Fibroblast of skin of left biceps (primary cell): Measurements from ENCODE around the gene RPL13A.
"Not testable (repeated sequence)": the region's sequence is repeated elsewhere in the genome, so short reads cannot be mapped to it uniquely, and the experiment has no call there.

ENCODE experiments used
- DNase-seq, 2 experiments: peaks; one replicate each; pipeline ENCODE4 v3.0.0-alpha.2; 2013; ENCODE audit warnings: low read depth in 2 of 2

RPL13A gene

DNA sequence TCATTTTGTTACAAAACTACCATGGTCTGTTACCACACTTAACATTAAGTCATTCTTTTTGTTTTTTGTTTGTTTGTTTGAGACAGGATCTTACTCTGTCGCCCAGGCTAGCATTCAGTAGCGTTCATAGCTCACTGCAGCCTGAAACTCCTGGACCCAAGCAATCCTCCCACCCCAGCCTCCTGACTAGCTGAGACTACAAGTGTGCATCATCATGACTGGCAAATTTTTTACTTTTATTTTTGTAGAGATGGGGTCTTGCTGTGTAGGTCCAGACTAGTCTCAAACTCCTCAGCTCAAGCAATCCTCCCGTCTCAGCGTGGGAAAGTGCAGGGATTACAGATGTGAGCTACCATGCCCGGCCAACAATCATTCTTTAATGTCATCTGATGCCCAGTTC lies 31.1 kb upstream of the RPL13A start:
- no peak for DNase-seq

DNA sequence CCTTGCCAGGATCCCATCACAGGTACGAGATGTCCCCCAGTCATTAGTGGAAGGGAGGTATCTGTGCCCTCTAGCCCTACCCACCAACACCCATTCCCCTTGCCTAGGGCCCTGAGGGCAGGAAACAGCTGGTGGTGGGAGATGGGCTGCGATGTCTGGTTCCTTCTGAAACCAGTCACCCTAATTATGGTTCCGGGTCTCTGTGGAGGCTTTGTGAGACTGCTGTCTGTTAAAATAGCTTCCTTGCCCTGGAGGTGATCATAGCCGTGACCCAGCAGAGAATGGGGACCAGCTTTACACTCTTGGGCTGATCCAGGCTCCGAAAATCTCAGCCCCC lies 28.9 kb upstream of the RPL13A start:
- DNase-seq = no peak

DNA sequence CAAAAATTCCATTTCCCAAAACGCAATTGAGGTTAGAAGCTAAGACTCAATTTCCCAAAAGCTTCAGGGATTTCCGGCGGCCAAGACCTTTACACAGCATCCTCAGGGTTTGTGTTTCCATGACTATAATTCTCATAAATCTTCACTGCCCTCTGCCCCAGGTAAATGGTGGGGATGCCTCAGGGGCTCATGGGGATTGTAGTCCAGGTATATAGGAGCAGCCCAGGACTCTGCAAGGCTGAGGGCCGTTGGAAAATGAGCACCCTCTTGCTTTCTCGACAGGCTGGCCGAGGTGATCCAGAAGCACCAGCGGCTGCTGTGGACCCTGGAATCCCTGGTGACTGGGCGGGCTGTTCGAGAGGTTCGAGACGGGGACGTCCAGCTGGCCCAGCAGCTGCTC lies 28.0 kb upstream of the RPL13A start:
- no peak for DNase-seq

DNA sequence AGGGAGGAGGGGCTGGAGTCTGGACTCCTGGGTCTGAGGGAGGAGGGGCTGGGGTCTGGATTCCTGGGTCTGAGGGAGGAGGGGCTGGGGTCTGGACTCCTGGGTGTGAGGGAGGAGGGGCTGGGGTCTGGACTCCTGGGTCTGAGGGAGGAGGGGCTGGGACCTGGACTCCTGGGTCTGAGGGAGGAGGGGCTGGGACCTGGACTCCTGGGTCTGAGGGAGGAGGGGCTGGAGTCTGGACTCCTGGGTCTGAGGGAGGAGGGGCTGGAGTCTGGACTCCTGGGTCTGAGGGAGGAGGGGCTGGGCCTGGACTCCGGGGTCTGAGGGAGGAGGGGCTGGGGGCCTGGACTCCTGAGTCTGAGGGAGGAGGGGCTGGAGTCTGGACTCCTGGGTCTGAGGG lies 26.3 kb upstream of the RPL13A start:
- not testable (repeated sequence) for DNase-seq

DNA sequence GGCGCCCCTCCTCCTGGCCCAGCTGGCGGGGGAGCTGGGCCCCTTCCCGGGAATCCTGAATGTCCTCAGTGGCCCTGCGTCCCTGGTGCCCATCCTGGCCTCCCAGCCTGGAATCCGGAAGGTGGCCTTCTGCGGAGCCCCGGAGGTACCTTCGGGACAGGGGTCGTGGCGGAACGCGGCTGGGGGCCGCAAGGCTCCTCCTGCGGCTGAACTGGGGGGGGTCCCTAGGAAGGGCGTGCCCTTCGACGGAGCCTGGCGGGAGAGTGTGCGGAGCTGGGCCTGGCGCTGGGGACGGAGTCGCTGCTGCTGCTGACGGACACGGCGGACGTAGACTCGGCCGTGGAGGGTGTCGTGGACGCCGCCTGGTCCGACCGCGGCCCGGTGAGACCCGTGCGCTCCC lies 25.8 kb upstream of the RPL13A start:
- no peak for DNase-seq

DNA sequence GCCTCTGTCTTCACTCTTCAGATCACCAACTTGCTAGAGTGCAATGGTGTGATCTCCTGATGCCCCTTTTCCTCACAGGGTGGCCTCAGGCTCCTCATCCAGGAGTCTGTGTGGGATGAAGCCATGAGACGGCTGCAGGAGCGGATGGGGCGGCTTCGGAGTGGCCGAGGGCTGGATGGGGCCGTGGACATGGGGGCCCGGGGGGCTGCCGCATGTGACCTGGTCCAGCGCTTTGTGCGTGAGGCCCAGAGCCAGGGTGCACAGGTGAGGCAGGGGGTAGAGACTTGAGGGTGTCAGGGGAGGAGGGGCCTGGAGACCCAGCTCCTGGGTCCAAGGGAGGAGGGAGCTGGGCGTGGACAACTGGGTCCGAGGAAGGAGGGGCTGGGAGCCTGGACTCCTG lies 24.9 kb upstream of the RPL13A start:
- DNase-seq = no peak

DNA sequence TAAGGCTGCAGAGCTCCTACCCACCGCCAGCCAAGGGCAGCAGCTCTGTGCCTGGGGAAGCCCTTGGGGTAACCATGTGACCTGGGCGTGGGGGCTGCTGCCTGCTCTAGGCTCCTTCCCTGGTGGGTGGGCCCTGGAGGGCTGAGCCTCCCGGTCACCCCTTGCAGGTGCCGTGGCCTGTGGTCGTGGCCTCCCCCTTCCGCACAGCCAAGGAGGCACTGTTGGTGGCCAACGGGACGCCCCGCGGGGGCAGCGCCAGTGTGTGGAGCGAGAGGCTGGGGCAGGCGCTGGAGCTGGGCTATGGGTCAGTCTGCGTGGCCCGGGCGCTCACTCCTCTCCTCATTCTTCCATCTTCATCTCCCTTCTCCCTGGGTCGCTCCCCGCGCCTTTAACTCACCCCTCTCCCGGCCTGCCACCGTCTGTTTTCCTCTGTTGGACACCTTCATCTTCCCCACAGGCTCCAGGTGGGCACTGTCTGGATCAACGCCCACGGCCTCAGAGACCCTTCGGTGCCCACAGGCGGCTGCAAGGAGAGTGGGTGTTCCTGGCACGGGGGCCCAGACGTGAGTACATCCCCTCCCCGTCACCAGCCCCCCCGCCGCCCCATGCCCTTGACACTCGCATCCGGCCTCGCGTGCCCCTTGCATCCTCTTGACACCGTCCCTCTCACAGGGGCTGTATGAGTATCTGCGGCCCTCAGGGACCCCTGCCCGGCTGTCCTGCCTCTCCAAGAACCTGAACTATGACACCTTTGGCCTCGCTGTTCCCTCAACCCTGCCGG lies 23.3 kb upstream of the RPL13A start:
- DNase-seq = no peak

DNA sequence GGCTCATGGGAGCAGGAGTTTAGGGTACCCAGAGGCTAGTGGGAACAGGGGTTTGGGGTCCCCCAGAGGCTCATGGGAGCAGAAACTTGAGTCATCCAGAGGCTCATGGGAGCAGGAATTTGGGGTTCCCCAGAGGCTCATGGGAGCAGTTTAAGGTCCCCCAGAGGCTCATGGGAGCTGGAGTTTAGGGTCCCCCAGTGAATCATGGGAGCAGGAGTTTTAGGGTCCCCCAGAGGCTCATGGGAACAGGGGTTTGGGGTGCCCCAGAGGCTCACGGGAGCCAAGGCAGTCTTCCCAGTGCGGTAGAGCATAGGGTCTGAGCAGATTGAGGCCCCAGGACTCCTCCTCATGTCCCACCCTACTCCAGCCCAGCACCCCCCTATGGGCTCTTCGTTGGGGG lies 22.0 kb upstream of the RPL13A start:
- no peak for DNase-seq

DNA sequence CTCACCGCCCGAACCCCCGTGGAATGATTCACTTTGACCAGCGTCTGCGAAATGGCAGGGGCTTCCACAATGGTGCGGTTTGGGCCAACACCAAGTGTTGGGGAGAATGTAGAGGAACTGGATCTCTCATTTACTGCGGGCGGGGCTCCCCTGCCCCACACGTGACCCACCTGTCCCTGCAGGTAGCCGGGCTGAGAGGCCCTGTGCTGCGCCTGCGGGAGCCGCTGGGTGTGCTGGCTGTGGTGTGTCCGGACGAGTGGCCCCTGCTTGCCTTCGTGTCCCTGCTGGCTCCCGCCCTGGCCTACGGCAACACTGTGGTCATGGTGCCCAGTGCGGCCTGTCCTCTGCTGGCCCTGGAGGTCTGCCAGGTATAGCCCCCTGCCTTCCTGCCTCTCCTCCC lies 19.2 kb upstream of the RPL13A start:
- DNase-seq = no peak

DNA sequence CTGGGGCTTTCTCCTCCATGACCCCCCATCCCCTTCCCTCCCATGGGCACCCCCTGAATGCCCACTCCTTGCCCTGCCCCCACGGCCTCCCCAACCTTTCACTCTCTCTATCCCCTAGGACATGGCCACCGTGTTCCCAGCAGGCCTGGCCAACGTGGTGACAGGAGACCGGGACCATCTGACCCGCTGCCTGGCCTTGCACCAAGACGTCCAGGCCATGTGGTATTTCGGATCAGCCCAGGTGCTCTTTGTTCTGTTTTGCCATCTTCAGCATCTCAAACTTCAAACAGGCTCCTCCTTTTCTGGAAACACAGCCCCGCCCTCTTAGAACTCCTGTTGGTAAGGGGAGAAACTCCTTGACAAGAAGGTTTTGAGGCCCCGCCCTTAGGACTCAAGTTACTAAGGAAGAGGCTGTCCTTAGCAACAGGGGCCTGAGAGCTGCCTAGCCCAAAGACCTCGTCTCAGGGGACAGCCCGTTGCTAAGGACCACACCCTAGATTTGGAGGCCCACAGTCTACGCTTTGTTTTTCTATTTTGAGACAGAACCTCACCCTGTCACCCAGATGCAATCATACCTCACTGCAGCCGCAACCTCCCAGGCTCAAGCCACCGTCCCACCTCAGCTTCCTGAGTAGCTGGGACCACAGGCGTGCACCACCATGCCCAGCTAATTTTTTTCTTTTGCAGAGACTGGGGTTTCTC lies 18.5 kb upstream of the RPL13A start:
- no peak for DNase-seq

DNA sequence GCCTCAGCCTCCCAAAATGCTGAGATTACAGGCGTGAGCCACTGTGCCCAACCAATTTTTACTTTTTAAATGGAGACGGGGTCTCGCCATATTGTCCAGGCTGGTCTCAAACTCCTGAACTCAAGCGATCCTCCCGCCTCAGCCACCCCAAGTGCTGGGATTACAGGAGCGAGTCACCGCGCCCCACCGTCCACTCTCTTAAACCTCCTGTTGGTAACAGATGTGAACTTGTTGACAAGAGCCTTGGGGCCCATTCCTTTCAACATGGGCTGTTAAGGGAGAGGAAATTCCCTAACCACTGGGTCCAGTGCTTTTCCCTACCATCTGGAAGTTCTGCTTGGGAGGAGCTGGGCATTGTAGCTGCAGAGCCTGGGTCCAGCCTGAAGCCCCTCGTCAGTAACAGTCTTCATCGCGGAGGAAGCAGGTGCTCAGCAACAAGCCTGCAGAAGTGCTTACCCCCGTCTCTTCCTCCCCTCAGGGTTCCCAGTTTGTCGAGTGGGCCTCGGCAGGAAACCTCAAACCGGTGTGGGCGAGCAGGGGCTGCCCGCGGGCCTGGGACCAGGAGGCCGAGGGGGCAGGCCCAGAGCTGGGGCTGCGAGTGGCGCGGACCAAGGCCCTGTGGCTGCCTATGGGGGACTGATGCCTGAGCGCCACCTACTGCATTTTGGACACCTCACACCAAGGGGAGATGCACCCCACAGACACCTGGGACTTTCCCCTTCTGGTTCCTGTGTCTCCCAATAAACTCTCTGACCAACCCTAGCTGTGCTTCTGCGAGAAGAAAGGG lies 17.4 kb upstream of the RPL13A start:
- DNase-seq = no peak

DNA sequence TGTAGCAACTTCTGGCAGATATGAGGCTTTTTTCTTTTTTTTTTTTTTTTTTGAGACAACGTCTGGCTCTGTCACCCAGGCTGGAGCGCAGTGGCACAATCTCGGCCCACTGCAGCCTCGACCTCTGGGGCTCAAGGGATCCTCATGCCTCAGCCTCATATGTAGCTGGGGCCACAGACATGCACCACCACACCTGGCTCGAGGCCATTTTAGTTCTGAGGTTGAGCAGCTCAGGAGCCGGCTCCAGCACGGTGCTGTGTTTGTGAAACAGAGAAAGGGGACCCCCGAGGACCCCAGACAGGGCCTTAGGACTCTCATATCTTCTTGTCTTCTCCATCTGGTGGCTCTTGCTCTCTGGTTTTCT lies 16.8 kb upstream of the RPL13A start:
- no peak for DNase-seq

DNA sequence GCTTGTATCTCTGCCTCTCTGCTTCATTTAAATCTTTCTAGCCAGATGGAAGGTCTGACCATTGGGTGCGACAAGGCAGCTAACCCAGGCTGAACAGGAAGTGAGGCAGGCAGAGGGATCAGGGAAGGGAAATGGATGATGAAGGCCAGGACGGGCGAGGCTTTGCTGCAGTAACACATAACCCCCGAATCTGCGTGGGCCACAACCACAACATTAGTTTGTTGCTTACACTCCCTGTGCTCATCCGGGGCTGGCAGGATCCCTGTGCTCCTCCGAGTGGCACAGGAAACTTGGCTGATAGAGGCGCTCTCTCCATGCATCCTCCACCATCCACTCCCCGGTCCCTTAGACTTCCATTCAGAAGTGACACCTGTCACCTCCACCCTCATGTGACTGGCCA lies 14.5 kb upstream of the RPL13A start:
- DNase-seq = no peak

DNA sequence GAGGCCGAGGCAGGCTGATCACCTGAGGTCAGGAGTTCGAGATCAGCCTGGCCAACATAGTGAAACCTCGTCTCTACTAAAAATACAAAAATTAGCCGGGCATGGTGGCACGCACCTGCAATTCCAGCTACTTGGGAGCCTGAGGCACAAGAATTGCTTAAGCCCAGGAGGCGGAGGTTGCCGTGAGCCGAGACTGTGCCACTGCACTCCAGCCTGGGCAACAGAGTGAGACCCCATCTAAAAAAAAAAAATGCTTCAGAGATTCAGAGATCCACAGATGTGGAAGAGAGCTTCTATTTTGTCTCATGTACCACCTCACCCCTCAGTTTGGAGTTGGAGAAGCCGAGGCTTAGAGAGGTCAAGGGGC lies 13.9 kb upstream of the RPL13A start:
- not testable (repeated sequence) for DNase-seq

DNA sequence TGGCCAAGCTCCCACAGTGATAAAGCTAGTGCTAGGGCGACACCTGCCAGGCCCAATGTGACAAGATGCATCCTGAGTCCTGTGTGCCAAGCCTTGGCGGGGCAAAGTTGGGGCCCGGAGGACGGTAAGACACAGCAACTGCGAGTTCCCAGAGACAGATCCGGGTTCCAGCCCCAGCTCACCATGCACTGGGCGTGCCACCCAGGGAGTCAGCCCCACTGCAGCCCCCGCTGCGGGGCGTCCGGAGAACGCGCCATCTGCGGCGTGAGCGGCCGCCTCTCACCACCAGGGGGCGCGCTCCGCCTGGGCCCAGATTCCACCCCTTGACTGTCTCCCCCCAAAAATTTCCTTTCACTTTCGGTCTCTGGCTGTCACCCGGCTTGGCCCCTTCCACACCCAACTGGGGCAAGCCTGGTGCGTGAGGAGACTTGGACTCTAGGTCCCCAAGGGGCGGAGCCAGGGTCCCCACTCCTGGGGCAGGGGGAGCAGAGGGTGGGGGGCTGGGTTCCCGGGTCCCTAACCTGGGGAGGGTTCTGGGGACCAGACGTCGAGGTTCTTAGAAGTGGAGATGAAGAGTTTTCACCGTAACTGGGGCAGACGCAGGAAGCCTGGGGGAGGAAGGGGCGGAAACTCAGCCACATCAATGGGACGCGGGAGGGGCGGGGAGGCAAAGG lies 13.4 kb upstream of the RPL13A start, which contains the start of gene FLT3LG:
FLT3LG (plus strand) TSS at position 348 of the 674 bp plus-strand sequence. CDS start 425 bp downstream, outside the sequence.
- DNase-seq = no peak

DNA sequence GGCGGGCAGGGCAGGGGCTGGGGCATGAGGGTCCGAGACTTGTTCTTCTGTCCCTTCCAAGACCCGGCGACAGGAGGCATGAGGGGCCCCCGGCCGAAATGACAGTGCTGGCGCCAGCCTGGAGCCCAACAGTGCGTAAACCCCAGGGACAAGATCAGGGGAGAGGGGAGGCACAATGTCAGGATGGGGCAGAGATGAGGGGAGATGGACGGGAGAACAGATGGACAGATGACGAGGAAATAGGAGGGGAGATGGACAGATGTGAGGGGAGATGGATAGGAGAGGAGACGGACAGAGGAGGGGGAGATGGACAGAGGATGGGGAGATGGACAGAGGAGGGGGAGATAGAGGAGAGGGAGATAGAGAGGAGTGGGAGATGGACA lies 12.9 kb upstream of the RPL13A start:
- DNase-seq = no peak

DNA sequence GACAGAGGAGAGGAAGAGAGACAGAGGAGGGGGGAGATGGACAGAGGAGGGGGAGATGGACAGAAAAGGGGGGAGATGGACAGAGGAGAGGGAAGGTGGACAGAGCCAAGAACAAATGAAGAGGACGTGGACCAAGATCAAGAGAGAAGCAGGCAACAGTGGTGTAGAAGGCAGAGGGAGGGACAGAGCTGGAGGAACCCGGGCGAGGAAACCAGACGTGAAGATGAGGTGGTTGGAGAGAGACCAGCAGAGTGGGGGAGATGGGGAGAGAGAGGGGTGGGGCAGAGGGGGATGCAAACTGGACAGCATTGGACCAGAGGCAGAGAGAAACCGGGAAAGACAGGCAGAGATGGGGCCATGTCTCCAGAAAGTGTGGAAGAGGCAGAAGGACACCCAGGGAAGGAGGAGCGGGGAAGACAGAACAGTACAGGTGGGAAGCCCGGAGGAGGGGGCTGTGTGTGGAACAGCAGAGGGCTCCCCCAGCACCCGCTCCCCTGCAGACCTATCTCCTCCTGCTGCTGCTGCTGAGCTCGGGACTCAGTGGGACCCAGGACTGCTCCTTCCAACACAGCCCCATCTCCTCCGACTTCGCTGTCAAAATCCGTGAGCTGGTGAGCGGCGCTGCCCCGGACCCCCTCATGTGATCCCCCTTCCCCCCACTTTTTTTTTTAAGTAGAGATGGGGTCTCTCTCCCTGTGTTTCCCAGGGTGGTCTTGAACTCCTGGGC lies 12.1 kb upstream of the RPL13A start:
- no peak for DNase-seq

DNA sequence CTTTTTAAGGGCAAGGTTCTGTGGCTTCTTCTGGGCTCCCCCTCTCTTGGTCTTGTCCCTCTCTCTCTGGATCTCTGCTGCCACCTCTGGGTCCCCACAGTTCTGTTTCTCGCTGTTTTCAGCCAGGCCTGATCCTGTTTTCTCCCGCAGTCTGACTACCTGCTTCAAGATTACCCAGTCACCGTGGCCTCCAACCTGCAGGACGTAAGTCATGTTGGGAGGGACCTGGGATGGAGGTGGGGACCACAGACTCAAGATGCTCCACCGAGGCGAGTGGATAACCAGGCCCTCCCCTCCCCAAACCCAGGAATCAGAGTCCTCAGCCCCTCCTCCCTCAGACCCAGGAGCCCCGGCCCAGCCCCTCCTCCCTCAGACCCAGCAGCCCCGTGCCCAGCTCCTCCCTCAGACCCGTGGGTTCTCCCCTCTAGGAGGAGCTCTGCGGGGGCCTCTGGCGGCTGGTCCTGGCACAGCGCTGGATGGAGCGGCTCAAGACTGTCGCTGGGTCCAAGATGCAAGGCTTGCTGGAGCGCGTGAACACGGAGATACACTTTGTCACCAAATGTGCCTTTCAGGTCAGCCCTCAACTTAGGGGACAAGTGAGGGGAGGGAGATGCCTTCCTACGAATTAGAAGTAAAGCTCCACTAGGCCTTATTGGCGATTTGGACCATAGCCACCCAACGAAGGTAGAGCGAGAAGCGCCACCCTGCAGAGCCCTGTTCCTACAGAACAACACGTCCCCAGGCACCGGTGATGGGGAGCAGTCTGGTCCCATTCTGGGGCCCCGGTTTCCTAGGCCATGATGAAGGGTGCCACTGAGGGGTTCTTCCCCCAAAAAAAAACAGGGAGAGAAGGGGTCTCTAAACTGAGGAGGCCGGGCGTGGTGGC lies 11.2 kb upstream of the RPL13A start:
- DNase-seq = no peak

DNA sequence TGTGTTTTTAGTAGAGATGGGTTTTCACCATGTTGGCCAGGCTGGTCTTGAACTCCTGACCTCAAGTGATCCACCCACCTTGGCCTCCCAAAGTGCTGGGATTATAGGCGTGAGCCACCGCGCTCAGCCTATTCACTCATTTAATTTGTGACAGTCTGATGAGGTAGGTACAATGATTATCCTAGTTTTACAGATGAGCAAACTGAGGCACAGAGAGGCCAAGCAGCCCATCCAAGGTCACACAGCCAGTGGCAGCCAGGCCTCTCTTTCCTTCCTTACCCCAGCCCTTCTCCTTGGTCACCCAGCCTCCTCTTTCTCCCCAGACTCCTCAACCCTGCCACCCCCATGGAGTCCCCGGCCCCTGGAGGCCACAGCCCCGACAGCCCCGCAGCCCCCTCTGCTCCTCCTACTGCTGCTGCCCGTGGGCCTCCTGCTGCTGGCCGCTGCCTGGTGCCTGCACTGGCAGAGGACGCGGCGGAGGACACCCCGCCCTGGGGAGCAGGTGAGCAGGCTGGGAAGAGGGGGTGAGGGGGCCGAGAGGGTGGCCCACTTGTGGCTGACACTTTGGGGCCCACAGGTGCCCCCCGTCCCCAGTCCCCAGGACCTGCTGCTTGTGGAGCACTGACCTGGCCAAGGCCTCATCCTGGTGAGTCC lies 7.3 kb upstream of the RPL13A start:
- no peak for DNase-seq

DNA sequence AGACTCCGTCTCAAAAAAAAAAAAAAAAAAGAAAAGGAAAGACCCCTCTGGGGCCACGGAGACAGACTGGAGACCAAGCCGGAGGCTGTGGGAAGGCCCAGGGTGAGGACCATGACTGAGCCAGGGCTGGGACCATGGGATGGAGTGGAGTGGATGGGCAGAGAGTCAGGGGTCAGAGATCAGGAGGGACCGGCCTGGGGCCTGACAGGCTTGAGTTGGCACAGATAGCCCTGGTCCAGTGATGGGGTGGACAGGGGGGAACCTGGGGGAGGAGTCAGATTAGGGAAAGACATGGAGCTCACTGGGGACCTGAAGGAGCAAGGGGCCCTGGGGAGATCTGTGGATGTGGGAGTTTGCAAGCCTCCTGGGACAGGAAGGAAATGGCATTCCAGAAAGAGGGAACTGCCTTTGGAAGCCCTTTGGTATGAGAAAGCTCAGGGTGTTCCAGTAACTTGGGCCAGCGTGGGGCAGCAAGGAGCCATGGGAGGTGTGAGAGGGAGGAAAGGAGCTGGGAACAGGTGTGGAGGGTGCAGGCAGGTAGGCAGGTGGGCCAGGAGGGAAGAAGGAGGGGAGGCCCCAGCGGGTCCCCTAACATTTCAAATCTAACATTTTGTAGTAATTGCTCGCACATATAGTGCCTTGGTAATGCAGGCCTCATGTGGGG lies 6.3 kb upstream of the RPL13A start:
- no peak for DNase-seq
